Embryonic facial prominence (tissue), 1 donor: Measurements from ENCODE around the gene CTF1.
"Not testable (repeated sequence)": the region's sequence is repeated elsewhere in the genome, so short reads cannot be mapped to it uniquely, and the experiment has no call there.

Experiments
- DNase-seq: peaks from one replicate; pipeline ENCODE4 v3.0.0-alpha.2; 2016; ENCODE audit errors: extremely low spot score

Gene CTF1

GRCh38 chr16:30887927-30888326, 8.5 kb upstream of the CTF1 start:
- no peak for DNase-seq

DNA sequence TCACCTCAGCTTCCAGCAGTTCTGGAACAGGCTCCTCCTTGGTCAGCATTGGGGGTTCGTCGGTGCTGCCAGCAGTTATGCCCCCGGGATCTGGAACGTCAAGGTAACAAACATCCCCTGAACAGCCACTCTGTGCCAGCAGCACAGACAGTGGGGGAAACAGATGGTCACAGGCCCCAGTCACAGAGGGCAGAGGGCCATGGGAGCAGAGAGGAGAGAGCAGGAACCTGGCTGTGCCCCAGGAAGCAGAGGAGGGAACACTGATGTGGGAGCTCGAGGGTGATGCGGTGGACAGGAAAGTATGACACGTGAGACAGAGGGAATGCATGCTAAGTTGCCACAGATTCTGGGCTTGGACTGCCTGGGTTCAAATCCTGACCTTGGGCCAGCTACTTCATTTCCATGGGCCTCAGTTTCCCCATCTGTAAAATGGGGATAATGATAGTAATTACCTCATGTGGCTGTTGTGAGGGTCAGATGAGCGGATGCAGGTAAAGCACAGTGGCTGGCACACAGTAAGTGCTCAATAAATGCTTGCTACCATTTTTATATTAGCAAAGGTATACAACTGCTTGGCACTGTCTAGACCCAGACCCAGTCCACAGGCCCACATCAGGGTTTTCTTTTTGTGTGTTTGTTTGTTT, 7.4 kb upstream of the CTF1 start:
- DNase-seq, result no peak

GRCh38 chr16:30889721-30890120, 6.7 kb upstream of the CTF1 start:
- no peak for DNase-seq

- DNase-seq, result not testable (repeated sequence)
Observed at GRCh38 chr16:30891043-30891823, 5.2 kb upstream of the CTF1 start.

- DNase-seq, result no peak
Observed at GRCh38 chr16:30892670-30893416, 3.6 kb upstream of the CTF1 start.

DNA sequence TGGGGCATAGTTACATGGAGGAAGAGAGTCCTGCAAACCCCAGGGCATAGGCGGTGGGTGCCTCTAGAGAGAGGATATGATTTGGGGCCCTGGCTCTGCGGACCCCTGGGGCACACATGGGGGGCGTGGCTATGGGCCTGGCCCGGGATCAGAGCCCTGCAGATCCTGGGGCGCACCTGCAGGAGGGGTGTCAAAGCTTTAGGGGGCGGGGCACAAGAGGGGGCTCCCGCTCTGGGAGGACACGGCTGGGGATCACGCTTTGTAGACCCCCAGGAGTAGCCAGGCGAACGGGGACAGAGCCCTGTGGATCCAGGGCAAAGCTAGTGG, 3.0 kb upstream of the CTF1 start:
- no peak for DNase-seq

- DNase-seq, result no peak
Observed at GRCh38 chr16:30893744-30894539, 2.5 kb upstream of the CTF1 start, which contains the start of gene BCL7C. BCL7C (minus strand) TSS chr16:30894077; CDS start chr16:30893944, 133 bp downstream.

DNA sequence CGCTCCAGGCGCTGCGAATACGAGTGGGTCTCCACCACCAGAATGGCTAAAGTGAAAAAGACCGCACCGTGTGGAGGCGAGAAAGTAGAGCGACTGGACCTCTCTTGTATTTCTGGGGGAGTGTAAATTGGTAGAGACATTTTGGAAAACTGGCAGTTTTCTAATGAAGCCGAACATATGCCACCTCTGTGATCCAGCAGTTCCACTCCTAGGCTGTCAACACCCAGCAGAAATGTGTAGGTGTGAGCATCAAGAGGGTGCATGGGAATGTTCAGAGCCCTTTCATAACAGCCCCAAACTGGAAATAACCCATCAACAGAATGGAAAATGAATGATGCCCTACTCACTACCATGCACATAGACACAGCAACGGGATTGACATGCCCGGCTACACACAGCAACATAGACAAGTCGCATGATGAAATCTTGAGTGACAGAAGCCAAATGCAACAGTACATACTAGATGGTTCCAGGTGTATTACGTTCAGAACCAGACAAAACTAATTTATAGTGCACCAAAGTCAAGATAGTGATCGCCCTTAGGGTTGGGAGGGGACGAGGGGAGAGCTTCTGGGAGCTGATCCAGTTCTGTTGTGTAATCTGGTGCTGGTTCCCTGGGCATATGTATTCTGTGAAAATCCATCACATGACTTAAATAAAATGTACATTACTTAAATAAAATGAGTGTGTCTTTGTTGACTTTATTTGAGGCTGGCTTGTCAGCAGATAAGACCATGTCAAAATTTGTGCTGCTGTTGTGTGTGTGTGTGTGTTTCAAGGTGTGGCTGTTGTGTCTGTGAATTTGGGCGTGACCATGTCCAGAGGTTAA, 1.7 kb upstream of the CTF1 start:
- no peak for DNase-seq

GRCh38 chr16:30895627-30896260, 670 bp upstream of the CTF1 start:
- no peak for DNase-seq

DNA sequence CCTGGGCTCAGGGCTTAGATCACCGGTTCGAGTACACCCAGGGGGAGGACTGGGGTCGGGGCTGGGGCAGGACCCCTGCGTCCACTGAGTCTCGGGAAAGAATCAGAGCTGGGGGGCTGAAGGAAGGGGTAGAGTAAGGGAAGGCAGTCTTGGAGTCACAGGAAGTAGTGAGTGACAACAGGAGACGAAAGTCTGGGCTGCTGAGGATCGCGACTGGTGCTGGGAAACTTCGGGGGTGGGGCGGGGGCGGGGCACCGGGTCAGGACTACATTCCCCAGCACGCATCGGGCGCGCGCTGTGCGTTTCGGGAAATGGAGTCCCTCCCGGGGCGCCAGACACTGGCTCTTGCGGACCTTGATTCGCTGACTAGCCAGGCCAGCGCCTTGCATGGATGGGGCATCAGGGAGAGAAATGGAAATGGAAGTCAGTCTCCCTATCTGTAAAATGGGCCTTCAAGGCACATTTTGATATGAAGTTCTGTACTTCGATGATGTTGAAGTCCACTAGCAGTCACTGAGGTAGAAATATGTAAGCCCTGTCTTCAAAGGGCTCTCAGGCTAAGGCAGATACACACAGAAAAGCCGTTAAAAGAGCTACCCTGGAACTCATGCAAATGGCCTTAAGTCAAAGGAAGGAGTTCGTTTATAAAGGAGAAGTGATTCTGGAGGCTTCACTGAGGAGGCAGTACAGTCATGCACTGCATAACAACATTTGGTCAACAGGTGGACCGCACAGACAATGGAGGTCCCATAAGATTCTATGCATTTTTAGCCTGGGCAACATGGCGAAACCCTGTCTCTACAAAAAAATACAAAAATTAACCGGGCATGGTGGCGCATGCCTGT, 697 bp downstream of the CTF1 start:
- peak; percentile 62 for DNase-seq

DNA sequence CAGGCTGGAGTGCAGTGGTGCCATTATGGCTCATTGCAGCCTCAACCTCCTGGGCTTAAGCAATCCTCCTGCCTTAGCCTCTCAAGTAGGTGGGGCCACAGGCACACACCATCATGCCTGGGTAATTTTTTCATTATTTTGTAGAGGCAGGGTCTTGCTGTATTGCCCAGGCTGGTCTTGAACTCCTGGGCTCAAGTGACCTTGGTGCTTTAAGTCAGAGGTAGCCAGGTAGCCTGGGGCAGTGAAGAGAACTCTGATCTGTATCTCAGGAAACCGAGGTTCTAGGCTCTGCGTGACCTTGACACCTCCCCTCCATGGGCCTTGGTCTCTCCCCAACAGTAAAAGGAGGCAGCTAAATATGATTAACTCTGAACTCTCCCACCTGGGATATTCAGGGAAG, 3.4 kb downstream of the CTF1 start:
- DNase-seq, result no peak

DNA sequence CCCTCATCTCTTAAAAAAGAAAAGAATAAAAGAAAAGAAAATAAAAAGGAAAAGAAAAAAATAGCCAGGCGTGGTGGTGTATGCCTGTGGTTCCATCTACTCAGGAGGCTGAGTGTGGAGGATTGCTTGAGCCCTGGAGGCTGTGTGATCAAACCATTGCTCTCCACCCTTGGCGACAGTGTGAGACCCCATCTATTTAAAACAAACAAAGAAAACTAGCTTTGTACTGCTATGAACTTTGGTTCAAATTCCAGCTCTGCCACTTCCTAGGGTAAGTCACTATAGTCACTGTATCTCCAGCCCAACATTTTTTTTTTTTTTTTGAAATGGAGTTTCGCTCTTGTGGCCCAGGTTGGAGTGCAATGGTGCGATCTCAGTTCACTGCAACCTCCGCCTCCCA, 4.2 kb downstream of the CTF1 start:
- no peak for DNase-seq

GRCh38 chr16:30901201-30902028, 5.0 kb downstream of the CTF1 start:
- DNase-seq, result no peak

DNA sequence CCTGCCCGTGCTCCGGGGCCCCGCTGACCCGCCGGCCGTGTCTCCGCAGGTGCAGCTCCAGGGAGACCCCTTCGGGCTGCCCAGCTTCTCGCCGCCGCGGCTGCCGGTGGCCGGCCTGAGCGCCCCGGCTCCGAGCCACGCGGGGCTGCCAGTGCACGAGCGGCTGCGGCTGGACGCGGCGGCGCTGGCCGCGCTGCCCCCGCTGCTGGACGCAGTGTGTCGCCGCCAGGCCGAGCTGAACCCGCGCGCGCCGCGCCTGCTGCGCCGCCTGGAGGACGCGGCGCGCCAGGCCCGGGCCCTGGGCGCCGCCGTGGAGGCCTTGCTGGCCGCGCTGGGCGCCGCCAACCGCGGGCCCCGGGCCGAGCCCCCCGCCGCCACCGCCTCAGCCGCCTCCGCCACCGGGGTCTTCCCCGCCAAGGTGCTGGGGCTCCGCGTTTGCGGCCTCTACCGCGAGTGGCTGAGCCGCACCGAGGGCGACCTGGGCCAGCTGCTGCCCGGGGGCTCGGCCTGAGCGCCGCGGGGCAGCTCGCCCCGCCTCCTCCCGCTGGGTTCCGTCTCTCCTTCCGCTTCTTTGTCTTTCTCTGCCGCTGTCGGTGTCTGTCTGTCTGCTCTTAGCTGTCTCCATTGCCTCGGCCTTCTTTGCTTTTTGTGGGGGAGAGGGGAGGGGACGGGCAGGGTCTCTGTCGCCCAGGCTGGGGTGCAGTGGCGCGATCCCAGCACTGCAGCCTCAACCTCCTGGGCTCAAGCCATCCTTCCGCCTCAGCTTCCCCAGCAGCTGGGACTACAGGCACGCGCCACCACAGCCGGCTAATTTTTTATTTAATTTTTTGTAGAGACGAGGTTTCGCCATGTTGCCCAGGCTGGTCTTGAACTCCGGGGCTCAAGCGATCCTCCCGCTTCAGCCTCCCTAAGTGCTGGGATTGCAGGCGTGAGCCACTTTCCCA, 5.9 kb downstream of the CTF1 start:
- DNase-seq, result no peak

DNA sequence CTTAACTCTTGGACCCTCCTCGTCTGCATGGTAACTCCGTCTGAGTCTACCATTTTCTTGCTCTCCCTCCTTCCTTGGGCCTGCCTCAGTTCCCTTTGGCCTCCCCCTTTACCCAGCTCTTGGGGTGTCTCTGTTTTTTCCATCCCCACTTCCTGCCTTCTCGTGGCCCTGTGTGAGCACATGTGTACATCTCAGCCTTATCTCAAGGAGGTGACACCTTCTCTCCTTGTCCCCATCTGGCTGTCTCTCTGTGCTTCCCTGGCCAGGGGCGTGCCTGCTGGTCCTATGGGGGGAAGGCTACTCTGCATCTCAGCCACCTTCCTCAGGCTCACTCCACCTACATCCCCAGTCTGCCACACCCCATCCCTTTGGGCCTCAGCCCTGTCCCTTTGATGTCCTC, 6.6 kb downstream of the CTF1 start:
- DNase-seq, result no peak

GRCh38 chr16:30903596-30903995, 7.2 kb downstream of the CTF1 start:
- DNase-seq, result no peak

DNA sequence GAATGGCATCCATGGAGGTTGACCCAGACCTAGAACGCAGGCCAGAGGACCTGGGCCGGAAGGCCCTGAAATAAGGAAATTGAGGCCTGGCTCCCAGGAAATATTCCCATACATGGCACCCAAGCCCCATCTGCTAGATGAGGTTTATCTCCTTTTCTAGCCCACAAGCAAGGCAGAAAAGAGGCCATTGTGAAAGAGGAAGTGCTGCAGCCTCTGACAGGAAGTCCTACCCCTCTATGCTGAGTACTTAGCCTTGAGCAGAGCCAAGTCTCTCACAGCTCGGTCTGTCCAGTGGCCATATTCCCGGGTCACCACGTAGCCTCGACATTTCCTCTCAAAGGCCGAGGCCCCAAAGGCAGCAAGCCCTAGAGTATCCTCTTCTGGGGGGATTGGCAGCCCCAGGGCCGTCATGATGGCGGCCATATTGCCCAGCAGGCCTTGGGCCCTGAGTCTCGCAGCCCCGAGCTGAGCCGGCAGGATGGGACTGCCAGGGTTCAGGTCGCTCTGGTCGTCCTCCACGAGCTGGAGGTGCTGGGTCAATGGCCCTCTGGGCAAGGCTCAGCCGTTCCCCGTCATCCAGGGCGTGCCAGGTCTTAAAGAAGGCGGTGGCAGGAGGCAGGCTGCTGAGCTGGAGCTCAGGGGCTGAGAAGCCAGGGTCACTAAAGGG, 7.8 kb downstream of the CTF1 start:
- no peak for DNase-seq
